ENCODE measurements around the gene TLL1.
A peak's percentile ranks its signal among the peaks of the same experiment; 100 is the strongest.

The TLL1 gene

DNA sequence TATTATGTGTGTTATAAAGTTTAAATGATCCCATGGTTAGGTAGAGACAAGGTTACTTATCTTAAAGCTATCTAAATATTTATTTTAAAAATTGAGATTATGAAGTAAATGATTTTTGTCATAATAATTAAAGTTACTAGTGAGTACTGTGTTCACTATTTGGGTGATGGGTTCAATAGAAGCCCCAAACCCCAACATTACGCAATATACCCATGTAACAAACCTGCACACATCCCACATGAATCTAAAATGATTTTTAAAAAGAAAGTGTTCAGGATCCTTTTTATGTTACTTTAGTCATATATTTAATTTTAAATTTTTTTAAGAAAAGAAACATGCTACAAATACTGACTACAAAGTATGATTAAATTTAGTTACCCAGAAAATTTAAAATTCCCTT lies 193.9 kb downstream of the TLL1 start:
- DNase-seq: no peak

DNA sequence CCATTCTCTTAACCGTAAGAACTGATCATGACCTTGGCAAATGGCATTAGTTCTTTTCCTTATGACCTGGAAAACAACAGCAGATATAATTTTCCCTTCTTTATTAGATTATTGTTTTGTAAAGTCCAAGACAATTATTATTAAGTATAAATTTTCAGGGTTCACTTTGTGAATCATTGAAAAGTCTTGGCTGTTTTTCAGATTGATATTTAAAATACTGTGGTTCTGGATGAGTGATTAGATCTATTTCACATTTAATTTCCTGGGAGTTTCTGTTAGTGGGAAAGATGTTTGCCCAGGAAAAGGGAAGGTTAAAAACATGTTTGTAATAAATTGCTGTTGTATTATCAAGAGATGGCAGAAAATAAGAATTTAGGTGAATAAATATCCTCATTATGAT lies 194.9 kb downstream of the TLL1 start:
- DNase-seq: no peak

DNA sequence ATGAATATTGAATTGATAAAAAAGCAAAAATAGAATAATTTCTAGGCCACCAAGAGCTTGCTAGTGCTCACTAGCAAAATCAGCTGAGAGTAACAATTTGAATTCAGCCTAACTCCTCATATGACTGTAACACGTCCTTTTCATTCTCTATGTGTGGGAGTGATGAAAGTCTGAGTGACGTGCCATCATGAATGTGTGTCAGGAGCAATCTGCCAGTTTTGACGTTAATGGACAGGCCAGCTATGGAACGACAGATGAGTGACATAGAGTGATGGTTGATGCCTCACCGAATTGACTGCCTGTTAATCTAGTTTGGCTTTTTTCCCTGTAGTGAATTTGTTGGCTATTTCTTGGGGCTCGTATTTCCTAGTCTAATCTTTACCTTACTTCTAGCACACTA lies 200.7 kb downstream of the TLL1 start:
- no peak for DNase-seq

DNA sequence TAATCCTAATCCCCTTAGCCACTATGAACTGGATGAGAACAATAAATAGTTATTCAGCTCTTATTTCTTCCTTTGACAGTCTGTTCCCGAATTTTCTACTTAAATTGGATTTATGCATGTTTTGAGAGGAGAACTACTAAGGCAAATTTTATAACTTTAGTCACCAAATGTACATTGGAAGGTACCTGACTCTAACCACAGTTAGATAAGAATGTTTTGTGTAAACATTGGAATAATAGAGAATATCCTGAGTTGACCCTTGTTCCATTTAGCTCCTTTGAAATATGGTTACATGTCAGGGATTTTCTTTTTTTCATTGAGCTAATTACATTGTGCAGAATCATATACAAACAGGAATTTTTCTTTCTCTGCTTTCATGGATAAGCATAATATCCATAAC lies 202.6 kb downstream of the TLL1 start:
- no peak for DNase-seq

DNA sequence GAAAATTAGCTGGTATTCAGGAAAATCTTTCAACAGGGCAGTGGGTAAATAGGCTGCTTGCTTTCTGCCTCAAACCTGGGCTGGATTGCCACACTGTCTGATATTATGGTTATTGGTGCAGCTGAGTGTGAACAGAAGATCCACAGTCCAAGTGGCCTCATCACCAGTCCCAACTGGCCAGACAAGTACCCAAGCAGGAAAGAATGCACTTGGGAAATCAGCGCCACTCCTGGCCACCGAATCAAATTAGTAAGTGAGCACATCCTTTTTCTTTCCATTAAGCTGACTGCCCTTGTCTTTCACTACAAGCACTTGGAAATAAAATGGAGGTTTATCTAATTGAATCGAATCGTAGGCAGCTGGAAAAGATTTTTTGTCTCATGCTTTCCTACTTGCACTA lies 204.7 kb downstream of the TLL1 start:
- no peak for DNase-seq

DNA sequence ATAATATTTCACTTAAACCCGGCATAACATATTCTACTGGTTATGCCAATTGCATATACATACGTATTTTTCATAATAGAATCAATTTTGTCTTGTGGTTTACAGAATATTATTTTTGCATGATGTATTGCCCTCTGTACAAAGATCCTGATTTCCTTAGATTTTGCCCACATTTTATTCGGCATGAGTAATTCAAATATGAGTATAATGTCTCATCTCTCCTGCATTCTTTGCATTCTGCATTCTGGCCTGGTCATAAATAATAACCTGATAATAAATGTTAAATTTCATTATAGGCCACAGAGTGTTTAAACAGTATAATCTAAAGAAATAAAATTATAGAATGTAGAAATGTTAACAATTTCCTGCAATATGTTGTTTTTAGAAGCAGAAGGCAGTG lies 205.3 kb downstream of the TLL1 start:
- no peak for DNase-seq

DNA sequence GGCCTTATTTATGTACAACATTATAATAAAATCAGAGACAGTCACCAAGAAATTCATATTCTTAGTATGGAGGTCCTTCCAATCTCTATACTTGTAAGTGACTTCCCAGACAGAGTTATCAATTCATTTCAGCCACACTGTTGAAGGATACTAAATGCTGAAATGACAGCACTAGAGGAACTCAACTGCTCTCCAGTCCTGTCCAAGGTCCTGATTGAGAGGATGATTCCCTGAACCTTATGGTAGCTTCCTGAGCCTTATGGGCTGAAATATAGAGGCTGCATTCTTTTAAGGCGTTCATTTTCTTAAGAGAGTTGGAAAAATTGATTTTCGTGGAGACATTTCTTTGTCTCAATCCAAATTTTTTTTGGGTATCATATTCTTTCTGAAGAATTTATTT lies 205.9 kb downstream of the TLL1 start:
- no peak for DNase-seq

DNA sequence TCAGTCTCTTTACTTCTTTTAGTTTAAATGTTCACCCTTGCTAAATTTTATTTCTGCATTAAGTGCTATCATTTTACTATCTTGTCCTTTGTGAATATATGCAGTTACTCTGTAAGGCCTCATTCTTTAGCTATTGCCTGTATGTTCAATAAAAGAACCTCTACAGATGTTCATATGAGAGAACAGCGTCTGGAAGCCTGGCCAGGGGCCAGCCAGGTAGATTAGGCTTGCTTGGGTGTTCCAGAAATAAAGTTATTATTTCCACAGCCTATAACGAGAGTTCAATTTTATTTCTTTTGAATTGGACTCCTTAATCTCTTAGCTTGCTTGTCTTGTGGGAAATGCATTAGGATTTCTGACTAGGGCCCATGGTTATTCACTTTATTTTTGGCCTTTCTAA lies 214.5 kb downstream of the TLL1 start:
- peak; percentile 3 for DNase-seq

DNA sequence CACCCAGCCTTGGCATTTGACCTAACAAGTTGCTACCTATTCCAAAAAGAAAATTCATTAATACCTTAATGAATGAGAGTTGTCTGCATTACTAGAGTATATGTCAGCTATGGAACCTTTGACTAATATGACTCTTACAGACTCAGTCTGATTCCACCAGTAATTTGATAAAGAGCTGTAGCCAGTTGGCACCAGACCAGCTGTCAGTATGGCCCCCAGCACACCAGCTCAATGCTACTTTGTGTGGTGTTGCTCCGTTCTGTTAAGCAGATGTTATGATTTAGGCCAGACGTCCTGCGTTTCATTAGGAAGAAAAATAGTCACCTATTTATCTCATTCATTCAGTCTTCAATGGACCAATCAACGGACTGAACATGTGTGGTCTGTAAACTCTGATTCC lies 215.5 kb downstream of the TLL1 start:
- no peak for DNase-seq

DNA sequence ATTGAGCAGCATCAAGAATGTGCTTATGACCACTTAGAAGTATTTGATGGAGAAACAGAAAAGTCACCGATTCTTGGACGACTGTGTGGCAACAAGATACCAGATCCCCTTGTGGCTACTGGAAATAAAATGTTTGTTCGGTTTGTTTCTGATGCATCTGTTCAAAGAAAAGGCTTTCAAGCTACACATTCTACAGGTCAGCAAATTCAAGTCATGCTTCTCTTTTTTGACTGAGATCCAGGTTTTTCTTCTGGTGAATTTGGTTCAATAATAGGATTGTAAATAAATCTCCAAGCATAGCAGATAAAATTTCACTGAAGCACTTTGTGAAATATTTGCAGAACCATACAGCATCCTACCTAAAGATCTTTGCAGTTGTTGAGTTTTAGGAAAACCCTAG lies 218.1 kb downstream of the TLL1 start:
- DNase-seq: peak; percentile 48

DNA sequence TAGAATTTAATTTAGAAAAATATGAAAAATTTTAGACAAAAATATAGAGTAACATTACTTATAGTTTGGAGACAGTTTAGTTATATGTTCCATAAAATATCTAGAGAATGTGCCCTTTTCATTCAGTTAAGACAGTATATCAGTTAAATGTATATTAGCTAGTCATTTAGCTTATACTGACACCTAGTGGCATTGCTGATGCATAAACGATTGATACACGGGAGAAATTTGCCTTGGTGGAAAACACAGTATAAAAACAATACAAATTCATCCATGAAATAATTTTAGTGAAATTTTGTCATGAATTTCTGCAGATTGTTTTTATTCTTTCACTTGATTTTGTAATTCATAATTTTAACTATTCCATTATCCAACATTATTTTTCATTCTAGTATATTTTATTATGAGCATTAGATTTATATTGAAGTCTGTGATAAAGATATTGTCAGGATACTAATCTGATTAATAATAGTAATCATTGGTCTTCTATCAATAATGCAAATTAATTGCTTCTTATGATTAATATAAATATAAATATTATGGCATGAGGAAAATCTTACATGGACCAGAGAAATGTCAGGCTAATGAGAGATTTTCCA lies 219.0 kb downstream of the TLL1 start:
- DNase-seq: peak; percentile 52

DNA sequence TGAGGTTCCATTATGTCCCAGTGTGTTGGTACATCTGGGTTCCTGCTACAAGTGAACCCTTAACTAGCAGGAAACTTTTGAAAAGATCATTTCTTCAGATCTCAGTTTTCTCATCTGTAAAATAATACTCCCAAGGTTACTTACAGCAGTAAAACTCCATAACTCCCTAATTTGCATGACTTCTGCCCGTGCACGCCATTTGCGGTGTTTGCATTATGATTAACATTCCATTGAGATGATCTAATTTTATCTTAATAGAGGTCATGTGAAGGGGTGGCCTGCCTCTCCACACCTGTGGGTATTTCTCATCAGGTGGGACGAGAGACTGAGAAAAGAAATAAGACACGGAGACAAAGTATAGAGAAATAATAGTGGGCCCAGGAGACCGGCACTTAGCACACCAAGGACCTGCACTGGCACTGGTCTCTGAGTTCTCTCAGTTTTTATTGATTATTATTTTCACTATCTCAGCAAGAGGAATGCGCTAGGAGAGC lies 219.8 kb downstream of the TLL1 start:
- no peak for DNase-seq

DNA sequence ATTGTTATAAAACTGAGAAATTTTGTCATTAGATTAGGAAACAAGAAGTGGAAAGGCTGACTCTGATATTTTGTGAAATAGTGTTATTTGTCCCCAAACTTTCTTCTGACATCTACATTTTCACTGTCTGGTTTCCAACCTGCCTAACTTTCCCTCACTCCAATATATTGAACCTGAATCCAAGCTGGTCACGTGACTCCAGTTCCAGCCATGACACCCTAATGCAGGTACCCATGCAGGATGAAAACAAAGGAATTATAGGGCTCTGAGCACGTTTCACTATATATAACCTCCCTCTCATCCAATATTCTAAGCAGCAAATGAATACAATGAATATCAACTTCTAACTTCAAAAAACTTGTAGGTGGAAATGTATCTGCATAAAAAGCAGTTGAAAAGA lies 231.6 kb downstream of the TLL1 start:
- DNase-seq: no peak

DNA sequence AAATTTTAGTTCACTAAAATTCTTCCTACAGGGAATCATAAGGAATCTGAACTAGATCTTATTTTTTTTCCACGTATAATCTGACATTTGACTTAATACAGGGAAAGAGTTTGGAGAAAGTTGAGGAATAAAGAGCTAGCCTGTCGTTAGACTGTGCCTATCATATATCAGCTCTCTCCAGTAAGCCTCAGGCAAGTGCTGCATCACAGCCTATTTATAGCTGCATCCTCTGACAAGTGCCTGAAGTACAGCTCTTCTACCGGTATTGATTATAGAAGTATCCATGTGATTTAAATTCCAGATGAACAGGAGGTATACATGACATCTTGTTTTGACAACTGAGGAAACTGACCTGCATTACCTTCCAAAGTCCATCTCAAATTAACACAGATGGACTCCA lies 248.9 kb downstream of the TLL1 start:
- DNase-seq: no peak

DNA sequence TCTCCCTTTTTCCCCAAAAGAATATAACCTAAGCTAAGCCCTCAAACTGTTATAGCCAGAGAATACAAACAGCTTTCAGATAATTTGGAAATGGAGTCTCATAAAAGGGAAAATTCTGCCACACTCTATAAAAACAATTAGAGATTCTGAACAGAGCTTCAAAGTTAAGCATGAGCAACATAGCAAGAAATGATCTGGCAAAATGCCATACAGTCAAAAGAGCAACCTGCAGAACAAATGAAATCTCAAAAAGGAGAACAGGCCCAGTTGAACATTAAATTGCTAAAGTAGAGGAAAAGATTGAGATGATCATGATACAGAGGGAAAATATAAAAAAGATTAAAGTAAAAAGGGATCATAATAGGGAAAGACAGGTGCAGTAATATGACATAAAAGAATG lies 250.5 kb downstream of the TLL1 start:
- DNase-seq: no peak

DNA sequence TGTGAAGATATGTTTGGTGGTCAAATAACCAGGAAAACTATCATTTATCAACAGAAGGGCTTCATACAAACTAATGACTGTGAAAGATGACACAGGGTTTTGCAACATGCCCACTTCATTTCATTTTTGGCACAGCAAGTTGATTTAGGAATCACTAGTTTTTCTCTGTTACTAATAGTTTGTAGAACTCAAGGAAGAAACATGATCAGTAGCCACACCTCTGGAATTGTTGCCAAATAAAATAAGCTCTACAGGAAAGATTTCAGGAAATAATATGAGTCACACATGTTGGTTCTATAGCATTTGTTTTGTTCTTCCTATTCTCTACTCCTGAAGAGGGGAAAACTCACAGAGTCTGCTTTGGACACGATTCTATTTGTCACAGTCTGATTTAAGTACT lies 255.4 kb downstream of the TLL1 start:
- no peak for DNase-seq

DNA sequence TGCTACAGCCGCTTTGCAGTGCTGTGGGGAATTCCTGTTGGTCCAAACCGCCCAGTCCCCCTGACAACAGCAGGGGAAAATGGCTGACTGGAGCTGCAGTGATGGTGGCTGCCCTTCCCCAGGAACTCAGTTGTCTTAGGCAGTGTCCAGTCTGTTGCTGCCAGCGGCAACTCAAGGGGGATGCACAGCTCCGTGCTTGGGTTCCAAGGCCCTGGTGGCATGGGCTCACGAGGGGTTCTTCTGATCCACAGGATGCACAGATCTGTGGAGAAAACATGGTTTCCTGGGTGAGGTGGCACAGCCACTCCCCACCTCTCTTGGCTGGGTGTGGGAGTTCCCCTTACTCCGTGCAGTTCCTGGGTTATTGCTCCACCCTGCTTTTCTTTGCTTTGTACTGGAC lies 261.2 kb downstream of the TLL1 start:
- DNase-seq: no peak

DNA sequence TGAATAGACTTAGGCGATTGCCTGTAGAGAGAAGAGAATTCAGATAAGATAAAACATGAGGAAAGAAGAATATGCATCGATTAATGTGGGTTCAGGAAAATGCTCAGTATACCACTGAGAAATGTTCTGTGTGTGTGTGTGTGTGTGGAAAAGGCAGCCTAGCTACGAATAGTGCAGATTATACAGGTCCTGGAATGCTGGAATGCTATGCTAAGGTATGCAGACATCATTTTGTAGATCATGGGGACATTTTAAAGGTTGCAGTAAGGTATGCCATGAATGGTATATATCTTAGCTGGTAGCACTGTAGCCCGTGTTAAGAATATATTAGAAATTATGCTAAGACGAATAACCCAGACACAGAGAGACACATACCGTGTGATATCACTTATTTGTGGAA lies 267.9 kb downstream of the TLL1 start:
- no peak for DNase-seq

DNA sequence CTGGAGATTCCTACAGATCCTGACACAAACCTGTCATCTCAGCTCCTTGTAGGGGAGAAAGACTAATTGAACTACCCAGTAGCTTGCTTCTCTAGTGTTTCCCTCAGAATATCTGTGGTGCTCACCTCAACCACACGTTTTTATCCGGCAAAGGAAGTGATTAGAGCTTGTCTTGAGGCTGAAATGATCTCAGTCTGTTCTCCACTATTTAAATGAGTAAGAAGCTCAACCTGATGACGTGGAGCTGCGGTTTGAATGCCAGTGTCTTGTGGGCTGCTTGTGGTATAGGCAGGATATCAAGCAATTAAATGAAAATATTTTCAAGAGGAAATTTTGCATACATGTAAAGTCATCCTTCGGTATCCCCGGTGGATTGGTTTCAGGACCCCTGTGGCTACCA lies 270.2 kb downstream of the TLL1 start:
- DNase-seq: no peak

DNA sequence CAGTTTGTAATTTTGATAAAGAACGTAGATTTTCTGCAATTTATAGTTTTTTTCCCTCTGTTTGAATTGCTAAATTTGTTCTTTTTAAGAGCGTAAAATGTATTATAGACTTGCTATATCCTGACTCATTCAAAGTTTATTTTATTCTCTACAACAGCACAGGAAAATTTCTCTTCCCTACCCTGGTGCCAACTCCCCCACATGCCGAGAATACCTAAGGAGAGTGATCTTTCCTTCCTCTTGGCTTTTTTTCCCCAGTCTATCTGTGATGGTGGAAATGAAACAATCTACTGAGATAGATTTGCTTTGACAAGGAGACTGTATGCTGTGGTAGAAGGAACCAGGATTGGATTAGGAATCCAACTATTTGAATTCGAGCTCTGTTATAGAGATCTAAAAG lies 271.6 kb downstream of the TLL1 start:
- no peak for DNase-seq

DNA sequence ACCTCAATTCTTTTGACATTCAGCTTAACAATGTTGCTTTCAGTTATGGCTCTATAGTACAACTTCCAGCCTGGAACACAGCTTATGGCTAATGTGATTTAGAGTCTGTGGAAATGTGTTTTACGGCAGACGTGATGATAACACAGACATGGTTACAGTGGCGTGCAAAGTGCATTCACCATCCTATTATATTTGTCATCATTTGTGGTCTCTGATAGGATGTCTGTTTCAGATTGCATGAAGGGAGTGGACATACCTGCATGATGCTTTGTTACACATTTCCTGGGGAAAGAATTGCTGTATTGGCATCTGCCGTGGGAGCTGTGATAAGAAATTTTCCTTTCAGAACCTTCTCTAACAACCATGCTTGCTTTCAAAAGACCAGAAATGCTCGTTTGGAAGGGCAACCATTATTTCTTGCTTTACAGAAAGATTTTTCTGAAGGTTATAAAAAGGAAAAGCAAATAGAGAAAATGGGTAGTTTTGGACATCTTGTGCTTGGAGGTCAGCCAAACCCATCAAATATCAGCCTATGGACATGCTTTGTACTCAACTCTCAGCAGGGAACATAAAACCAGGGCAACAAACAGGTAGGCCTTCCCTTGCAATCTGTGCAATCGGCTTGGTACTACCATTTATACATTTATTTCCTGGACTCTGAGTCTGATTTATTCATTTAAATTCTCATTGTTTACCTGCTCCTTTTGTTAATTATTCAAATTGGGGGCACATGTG lies 273.9 kb downstream of the TLL1 start:
- DNase-seq: no peak

Data from NCI-H1105 treated with DMSO at 0.1 percent for 48 hours (cell line).